Measurements from ENCODE around the gene HSP90AB1. TPM values are rescaled to one million over a fixed set of nuclear protein-coding genes. Genes with fewer than 3 reads are reported as not detected.

HSP90AB1 gene
- total RNA-seq, 1 experiment from 2014 or later = 1,821 TPM

- Histone ChIP-seq H3K36me3 (replicated peaks; ENCODE audit: control insufficient read depth, insufficient read depth, low read length) (peaks cover 5% of the 10 kb centered on the region), H3K4me3 (ENCODE audit: insufficient read depth, low read depth, low read length) (no peak overlapping the region), H3K27me3 (ENCODE audit: control insufficient read depth, insufficient read depth, low read length) (peaks cover 7% of the 10 kb centered on the region; the same call in 1 of the 2 replicates)
- no peak for DNase-seq
Observed at GRCh38 chr6:44260451-44261297, 13.8 kb downstream of the HSP90AB1 start.

GRCh38 chr6:44261581-44261980, 14.7 kb downstream of the HSP90AB1 start:
- Histone ChIP-seq H3K36me3 (replicated peaks; ENCODE audit: control insufficient read depth, insufficient read depth, low read length) (peaks cover 5% of the 10 kb centered on the region), H3K4me3 (ENCODE audit: insufficient read depth, low read depth, low read length) (no peak overlapping the region), H3K27me3 (ENCODE audit: control insufficient read depth, insufficient read depth, low read length) (peaks cover 8% of the 10 kb centered on the region)
- no peak for DNase-seq

GRCh38 chr6:44262467-44263353, 15.8 kb downstream of the HSP90AB1 start:
- Histone ChIP-seq H3K36me3 (replicated peaks; ENCODE audit: control insufficient read depth, insufficient read depth, low read length) (peaks cover 5% of the 10 kb centered on the region), H3K27me3 (ENCODE audit: control insufficient read depth, insufficient read depth, low read length) (peaks cover 10% of the 10 kb centered on the region), H3K4me3 (ENCODE audit: insufficient read depth, low read depth, low read length) (no peak overlapping the region)
- DNase-seq = peak; percentile 64

GRCh38 chr6:44263354-44264100, 16.6 kb downstream of the HSP90AB1 start:
- no peak overlapping the region for H3K4me3 ChIP-seq (ENCODE audit: insufficient read depth, low read depth, low read length)
- peaks cover 12% of the 10 kb centered on the region for H3K27me3 ChIP-seq (ENCODE audit: control insufficient read depth, insufficient read depth, low read length)
- H3K36me3 ChIP-seq (replicated peaks; ENCODE audit: control insufficient read depth, insufficient read depth, low read length) = peaks cover 4% of the 10 kb centered on the region
- peak; percentile 90 for DNase-seq

DNA sequence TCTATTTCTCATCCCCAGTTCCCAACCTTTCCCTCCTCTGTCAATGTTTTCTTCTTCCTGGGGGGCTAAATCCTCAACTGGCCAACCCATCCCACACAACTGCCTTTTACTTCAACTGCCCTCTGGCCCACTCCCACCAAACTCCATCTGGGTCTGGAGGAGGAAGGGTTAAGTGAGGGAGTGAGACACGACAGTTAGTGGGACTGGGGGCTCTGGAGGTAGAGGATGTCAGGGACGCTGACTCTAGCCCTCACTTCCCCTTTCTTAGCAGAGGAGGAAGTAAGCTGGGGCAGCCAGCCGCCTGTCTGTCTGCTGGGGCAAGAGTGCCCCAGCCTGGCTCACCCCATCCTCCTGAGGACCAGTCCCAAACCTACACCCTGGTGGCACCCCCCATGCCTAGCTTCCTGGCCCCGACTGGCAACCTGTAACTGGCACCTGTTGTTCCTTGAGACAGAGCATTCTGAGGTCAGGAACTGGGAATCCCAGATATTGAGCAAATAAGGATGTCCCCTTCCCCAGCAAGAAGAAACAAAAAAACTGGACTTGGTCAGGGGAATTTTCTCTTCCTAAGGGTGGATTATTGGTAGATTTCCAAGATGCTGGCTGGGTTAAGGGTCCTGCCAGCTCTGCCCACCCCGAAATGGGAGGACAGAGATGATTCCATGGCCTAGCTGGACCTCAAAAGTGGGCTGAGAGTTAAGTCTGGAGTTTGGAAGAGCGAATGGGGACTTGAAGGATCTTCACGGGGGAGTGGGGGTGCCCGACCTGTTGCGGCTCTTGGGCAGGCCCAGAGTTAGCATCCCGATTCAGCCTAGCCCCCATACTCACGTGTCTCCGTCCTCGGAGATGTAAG, 17.5 kb downstream of the HSP90AB1 start:
- peaks cover 21% of the 10 kb centered on the region for H3K27me3 ChIP-seq (ENCODE audit: control insufficient read depth, insufficient read depth, low read length)
- peak overlapping the region; percentile 82 for H3K4me3 ChIP-seq (ENCODE audit: insufficient read depth, low read depth, low read length)
- peaks cover 3% of the 10 kb centered on the region for H3K36me3 ChIP-seq (replicated peaks; ENCODE audit: control insufficient read depth, insufficient read depth, low read length)
- peak; percentile 61 for DNase-seq

DNA sequence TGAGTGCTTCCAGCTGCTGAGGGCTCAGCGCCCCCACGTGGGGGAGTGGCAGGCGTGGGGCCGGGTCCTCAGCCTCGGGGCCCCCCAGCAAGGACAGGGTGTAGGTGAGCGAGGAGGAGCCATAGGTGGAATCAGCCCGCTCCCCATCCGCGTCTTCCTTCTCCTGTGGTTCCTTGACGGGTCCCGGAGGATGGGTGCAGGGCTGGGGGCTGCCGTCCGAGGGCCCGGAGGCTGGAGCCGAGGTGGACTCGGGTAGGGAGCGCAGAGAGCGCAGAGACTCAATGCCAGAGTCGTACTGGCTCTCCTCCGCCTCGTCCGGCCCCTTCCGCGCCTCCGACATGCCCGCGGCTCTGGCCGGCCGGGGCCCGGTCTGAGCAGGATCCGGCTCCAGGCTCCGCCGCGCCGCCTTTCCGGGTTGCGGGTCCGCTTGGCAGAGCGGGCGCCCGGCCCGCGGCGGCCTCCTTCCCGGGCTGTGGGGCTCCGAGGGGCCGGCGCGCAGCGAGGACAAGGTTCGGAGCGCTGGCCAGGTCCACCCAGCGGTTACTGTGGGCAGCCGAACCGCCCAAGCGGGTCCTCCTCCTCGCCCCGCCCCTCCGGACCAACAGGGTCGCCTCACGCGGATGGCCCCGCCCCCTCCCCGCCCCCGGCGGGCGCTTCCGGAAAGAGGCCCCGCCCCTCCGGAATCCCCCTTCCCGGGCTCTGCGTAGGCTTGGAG, 18.3 kb downstream of the HSP90AB1 start, which contains the start of gene NFKBIE:
Gene NFKBIE (minus strand): TSS at position 545 of the 715 bp plus-strand sequence. CDS start 205 bp downstream, at position 340.
- DNase-seq = peak; percentile 99
- peaks cover 1% of the 10 kb centered on the region for H3K36me3 ChIP-seq (replicated peaks; ENCODE audit: control insufficient read depth, insufficient read depth, low read length)
- H3K27me3 ChIP-seq (ENCODE audit: control insufficient read depth, insufficient read depth, low read length) = peaks cover 29% of the 10 kb centered on the region
- peak within 1 kb of the TSS; percentile 82 for H3K4me3 ChIP-seq (ENCODE audit: insufficient read depth, low read depth, low read length)

DNA sequence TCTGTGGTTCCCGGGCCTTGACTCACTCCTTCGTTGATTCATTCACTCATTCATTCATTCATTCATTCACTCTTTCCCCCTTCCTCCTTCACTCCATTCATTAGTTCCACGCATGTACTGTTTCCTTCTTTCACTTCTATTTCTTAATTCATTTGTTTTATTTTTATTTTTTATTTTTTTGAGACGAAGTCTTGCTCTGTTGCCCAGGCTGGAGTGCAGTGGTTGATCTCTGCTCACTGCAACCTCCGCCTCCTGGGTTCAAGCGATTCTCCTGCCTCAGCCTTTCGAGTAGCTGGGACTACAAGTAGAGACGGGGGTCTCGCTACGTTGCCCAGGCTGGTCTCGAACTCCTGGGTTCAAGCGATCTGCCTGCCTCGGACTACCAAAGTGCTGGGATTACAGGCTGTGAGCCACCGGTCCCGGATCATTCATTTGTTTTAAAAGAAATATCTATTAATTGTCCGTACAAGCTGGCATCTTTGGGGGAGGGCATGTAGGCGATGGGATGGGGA, 18.9 kb downstream of the HSP90AB1 start:
- Histone ChIP-seq H3K27me3 (ENCODE audit: control insufficient read depth, insufficient read depth, low read length) (peaks cover 30% of the 10 kb centered on the region), H3K4me3 (ENCODE audit: insufficient read depth, low read depth, low read length) (no peak overlapping the region)
- DNase-seq = no peak

GRCh38 chr6:44266347-44266746, 19.4 kb downstream of the HSP90AB1 start:
- DNase-seq = no peak
- Histone ChIP-seq H3K4me3 (ENCODE audit: insufficient read depth, low read depth, low read length) (no peak overlapping the region), H3K36me3 (replicated peaks; ENCODE audit: control insufficient read depth, insufficient read depth, low read length) (no peaks in the 10 kb centered on the region; the same call in 1 of the 2 replicates), H3K27me3 (ENCODE audit: control insufficient read depth, insufficient read depth, low read length) (peaks cover 33% of the 10 kb centered on the region)

More for the DNA sequence above, 18.9 kb downstream of the HSP90AB1 start:
- H3K36me3 ChIP-seq (replicated peaks; ENCODE audit: control insufficient read depth, insufficient read depth, low read length) = no peaks in the 10 kb centered on the region; the same call in 1 of the 2 replicates

DNA sequence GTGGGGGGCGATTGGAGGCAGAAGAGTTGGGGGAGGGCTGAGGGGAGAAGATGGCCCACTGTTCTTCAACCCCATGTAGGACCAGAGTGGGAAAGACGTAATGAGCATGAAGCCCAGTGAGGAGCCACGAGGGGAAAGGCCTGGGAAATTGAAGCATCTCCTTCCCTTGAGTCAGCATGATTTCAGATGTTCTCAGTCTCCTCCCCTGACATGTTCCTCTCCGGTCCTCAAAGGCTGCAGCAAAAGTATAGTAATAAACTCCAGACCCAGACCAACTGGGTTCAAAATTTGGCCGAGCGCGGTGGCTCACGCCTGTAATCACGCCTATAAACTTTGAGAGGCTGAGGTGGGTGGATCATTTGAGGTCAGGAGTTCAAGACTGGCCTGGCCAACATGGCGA, 20.4 kb downstream of the HSP90AB1 start:
- no peak for DNase-seq
- Histone ChIP-seq H3K27me3 (ENCODE audit: control insufficient read depth, insufficient read depth, low read length) (peaks cover 36% of the 10 kb centered on the region), H3K36me3 (replicated peaks; ENCODE audit: control insufficient read depth, insufficient read depth, low read length) (no peaks in the 10 kb centered on the region), H3K4me3 (ENCODE audit: insufficient read depth, low read depth, low read length) (no peak overlapping the region)

GRCh38 chr6:44268095-44268628, 21.3 kb downstream of the HSP90AB1 start:
- Histone ChIP-seq H3K4me3 (ENCODE audit: insufficient read depth, low read depth, low read length) (no peak overlapping the region), H3K27me3 (ENCODE audit: control insufficient read depth, insufficient read depth, low read length) (peaks cover 36% of the 10 kb centered on the region), H3K36me3 (replicated peaks; ENCODE audit: control insufficient read depth, insufficient read depth, low read length) (no peaks in the 10 kb centered on the region)
- peak; percentile 87 for DNase-seq

DNA sequence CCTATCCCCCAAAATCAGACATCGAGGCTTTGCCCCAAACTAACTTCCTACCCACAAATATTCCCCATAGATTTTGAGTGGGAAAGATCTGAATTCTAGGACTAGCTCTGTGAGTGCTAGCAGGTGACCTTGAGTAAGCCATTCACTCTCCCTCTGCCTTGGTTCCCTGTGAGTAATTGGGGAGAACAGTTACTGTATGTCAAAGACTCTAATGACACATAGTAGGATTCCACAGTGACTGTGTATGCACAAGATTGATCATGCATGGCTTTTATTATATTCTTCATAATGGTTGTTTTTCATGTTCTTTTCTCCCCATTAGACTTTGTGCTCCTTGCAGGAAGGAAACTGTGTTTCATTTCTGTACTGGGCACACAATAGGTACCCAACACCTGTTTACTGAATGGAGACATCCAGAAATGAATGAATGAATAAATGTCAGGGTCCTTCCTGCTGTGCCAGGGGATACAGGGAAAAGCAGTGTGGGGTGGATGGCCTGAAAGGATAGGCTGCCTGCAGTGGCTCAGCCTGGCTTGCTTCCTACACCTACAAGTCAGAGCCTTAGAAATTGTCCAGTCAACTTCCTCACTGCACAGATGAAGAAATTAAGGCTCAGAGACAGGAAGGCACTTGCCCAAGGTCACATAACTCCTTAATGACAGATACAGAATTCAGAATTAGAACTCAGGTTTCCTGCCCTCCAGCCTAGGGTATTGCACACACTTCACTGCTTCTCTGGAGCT, 22.4 kb downstream of the HSP90AB1 start:
- Histone ChIP-seq H3K4me3 (ENCODE audit: insufficient read depth, low read depth, low read length) (no peak overlapping the region), H3K36me3 (replicated peaks; ENCODE audit: control insufficient read depth, insufficient read depth, low read length) (no peaks in the 10 kb centered on the region), H3K27me3 (ENCODE audit: control insufficient read depth, insufficient read depth, low read length) (peaks cover 36% of the 10 kb centered on the region)
- DNase-seq = no peak

- Histone ChIP-seq H3K4me3 (ENCODE audit: insufficient read depth, low read depth, low read length) (peak within 1 kb of the TSS; percentile 41), H3K36me3 (replicated peaks; ENCODE audit: control insufficient read depth, insufficient read depth, low read length) (no peaks in the 10 kb centered on the region), H3K27me3 (ENCODE audit: control insufficient read depth, insufficient read depth, low read length) (peaks cover 29% of the 10 kb centered on the region)
- DNase-seq = peak; percentile 76
Observed at GRCh38 chr6:44269921-44270525, 23.1 kb downstream of the HSP90AB1 start, which contains the start of gene TMEM151B. TMEM151B (plus strand) TSS chr6:44270450; CDS start chr6:44270743, 293 bp downstream.

All from H7 (cell line).